ENCODE results near the gene ROBO1. TPM values are rescaled to one million over a fixed set of nuclear protein-coding genes. Genes with fewer than 3 reads are reported as not detected.

ROBO1 gene
- total RNA-seq, 2 experiments from 2014 or later = 1.3 to 2.1 TPM

- no peak overlapping the region for H3K4me3 Mint-ChIP-seq
- no peaks in the 10 kb centered on the region for H3K9me3 Mint-ChIP-seq (ENCODE audit: low read depth)
- no peak overlapping the region for H3K27ac Mint-ChIP-seq
- DNase-seq = no peak
- no peaks in the 10 kb centered on the region for H3K36me3 Mint-ChIP-seq (ENCODE audit: low read depth)
- ChIA-PET POLR2A (no interaction called here), CTCF (no interaction called here)
- no peak for ATAC-seq
- intact Hi-C loops (cut with DNase I, micrococcal nuclease) = loop anchor here in 1 of 2 experiments (10.0 kb wide), 1 partner anchor 406 kb away; no protein-coding TSS in a partner anchor
- no peaks in the 10 kb centered on the region for H3K27me3 Mint-ChIP-seq
- no peaks in the 10 kb centered on the region for H3K4me1 Mint-ChIP-seq
Measured at GRCh38 chr3:79491029-79491641, 276.7 kb downstream of the ROBO1 start.

- POLR2A ChIA-PET = no interaction called here
Measured at GRCh38 chr3:79490165-79491028, 277.4 kb downstream of the ROBO1 start.

GRCh38 chr3:79488407-79488806 is 279.4 kb downstream of the ROBO1 start:
- Mint-ChIP-seq H3K9me3 (ENCODE audit: low read depth) (peaks cover 2% of the 10 kb centered on the region), H3K27ac (no peak overlapping the region), H3K27me3 (no peaks in the 10 kb centered on the region), H3K36me3 (ENCODE audit: low read depth) (no peaks in the 10 kb centered on the region), H3K4me3 (no peak overlapping the region), H3K4me1 (no peaks in the 10 kb centered on the region)
- intact Hi-C loops (cut with DNase I, micrococcal nuclease) = no loop called here
- ATAC-seq (no peak), DNase-seq (no peak)
- ChIA-PET CTCF (no interaction called here), POLR2A (no interaction called here)

More at GRCh38 chr3:79490165-79491028, 277.4 kb downstream of the ROBO1 start:
- Mint-ChIP-seq H3K36me3 (ENCODE audit: low read depth) (no peaks in the 10 kb centered on the region), H3K27me3 (no peaks in the 10 kb centered on the region), H3K4me3 (no peak overlapping the region), H3K9me3 (ENCODE audit: low read depth) (no peaks in the 10 kb centered on the region), H3K27ac (no peak overlapping the region), H3K4me1 (no peaks in the 10 kb centered on the region)
- no peak for ATAC-seq
- CTCF ChIA-PET = no interaction called here
- no peak for DNase-seq
- intact Hi-C loops (cut with DNase I, micrococcal nuclease) = loop anchor here in 1 of 2 experiments (10.0 kb wide), 1 partner anchor 406 kb away; no protein-coding TSS in a partner anchor

GRCh38 chr3:79480746-79481145 is 287.1 kb downstream of the ROBO1 start:
- DNase-seq = no peak
- Mint-ChIP-seq H3K27ac (no peak overlapping the region), H3K36me3 (ENCODE audit: low read depth) (no peaks in the 10 kb centered on the region), H3K27me3 (no peaks in the 10 kb centered on the region), H3K9me3 (ENCODE audit: low read depth) (peaks cover 8% of the 10 kb centered on the region), H3K4me1 (no peaks in the 10 kb centered on the region), H3K4me3 (no peak overlapping the region)
- POLR2A ChIA-PET = no interaction called here
- no peak for ATAC-seq
- intact Hi-C loops (cut with DNase I, micrococcal nuclease) = no loop called here
- CTCF ChIA-PET = no interaction called here

GRCh38 chr3:79478620-79479019 is 289.2 kb downstream of the ROBO1 start:
- ChIA-PET POLR2A (no interaction called here), CTCF (no interaction called here)
- DNase-seq = no peak
- Mint-ChIP-seq H3K36me3 (ENCODE audit: low read depth) (no peaks in the 10 kb centered on the region), H3K4me3 (no peak overlapping the region), H3K27ac (no peak overlapping the region), H3K9me3 (ENCODE audit: low read depth) (peaks cover 6% of the 10 kb centered on the region), H3K4me1 (no peaks in the 10 kb centered on the region), H3K27me3 (no peaks in the 10 kb centered on the region)
- no peak for ATAC-seq
- intact Hi-C loops (cut with DNase I, micrococcal nuclease) = no loop called here

GRCh38 chr3:79477242-79477641 is 290.6 kb downstream of the ROBO1 start:
- Mint-ChIP-seq H3K4me3 (no peak overlapping the region), H3K9me3 (ENCODE audit: low read depth) (peaks cover 6% of the 10 kb centered on the region), H3K27me3 (no peaks in the 10 kb centered on the region), H3K4me1 (no peaks in the 10 kb centered on the region), H3K27ac (no peak overlapping the region), H3K36me3 (ENCODE audit: low read depth) (no peaks in the 10 kb centered on the region)
- ATAC-seq (no peak), DNase-seq (no peak)
- POLR2A ChIA-PET = no interaction called here
- CTCF ChIA-PET = no interaction called here
- intact Hi-C loops (cut with DNase I, micrococcal nuclease) = no loop called here

- ATAC-seq (no peak), DNase-seq (no peak)
- ChIA-PET CTCF (no interaction called here), POLR2A (no interaction called here)
- Mint-ChIP-seq H3K4me3 (no peak overlapping the region), H3K27ac (no peak overlapping the region), H3K27me3 (no peaks in the 10 kb centered on the region), H3K4me1 (no peaks in the 10 kb centered on the region), H3K36me3 (ENCODE audit: low read depth) (no peaks in the 10 kb centered on the region), H3K9me3 (ENCODE audit: low read depth) (peaks cover 6% of the 10 kb centered on the region)
- intact Hi-C loops (cut with DNase I, micrococcal nuclease) = no loop called here
Measured at GRCh38 chr3:79473993-79474392, 293.8 kb downstream of the ROBO1 start.

GRCh38 chr3:79467721-79468120 is 300.1 kb downstream of the ROBO1 start:
- Mint-ChIP-seq H3K27ac (no peak overlapping the region), H3K9me3 (ENCODE audit: low read depth) (peaks cover 10% of the 10 kb centered on the region), H3K4me1 (no peaks in the 10 kb centered on the region), H3K27me3 (no peaks in the 10 kb centered on the region), H3K36me3 (ENCODE audit: low read depth) (no peaks in the 10 kb centered on the region), H3K4me3 (no peak overlapping the region)
- POLR2A ChIA-PET = no interaction called here
- DNase-seq (no peak), ATAC-seq (no peak)
- intact Hi-C loops (cut with DNase I, micrococcal nuclease) = no loop called here
- CTCF ChIA-PET = no interaction called here

- ChIA-PET POLR2A (no interaction called here), CTCF (interaction anchor here (0.6 kb wide), 1 partner anchor 271 kb away, joined by 3 read pairs; no protein-coding TSS in a partner anchor)
- no peaks in the 10 kb centered on the region for H3K4me1 Mint-ChIP-seq
- H3K36me3 Mint-ChIP-seq (ENCODE audit: low read depth) = no peaks in the 10 kb centered on the region
- H3K27me3 Mint-ChIP-seq = no peaks in the 10 kb centered on the region
- no peak overlapping the region for H3K27ac Mint-ChIP-seq
- H3K4me3 Mint-ChIP-seq = no peak overlapping the region
- intact Hi-C loops (cut with DNase I, micrococcal nuclease) = no loop called here
- DNase-seq (no peak), ATAC-seq (no peak)
- peaks cover 6% of the 10 kb centered on the region for H3K9me3 Mint-ChIP-seq (ENCODE audit: low read depth)
Measured at GRCh38 chr3:79461129-79461792, 306.5 kb downstream of the ROBO1 start.

- ChIA-PET POLR2A (no interaction called here), CTCF (no interaction called here)
- no peak for DNase-seq
- no peak for ATAC-seq
- Mint-ChIP-seq H3K27me3 (no peaks in the 10 kb centered on the region), H3K36me3 (ENCODE audit: low read depth) (no peaks in the 10 kb centered on the region), H3K4me3 (no peak overlapping the region), H3K4me1 (no peaks in the 10 kb centered on the region), H3K9me3 (ENCODE audit: low read depth) (peaks cover 6% of the 10 kb centered on the region), H3K27ac (no peak overlapping the region)
- intact Hi-C loops (cut with DNase I, micrococcal nuclease) = no loop called here
Measured at GRCh38 chr3:79453600-79453999, 314.2 kb downstream of the ROBO1 start.

GRCh38 chr3:79436387-79436786 is 331.4 kb downstream of the ROBO1 start:
- CTCF ChIA-PET = no interaction called here

GRCh38 chr3:79427081-79427480 is 340.7 kb downstream of the ROBO1 start:
- ChIA-PET CTCF (no interaction called here), POLR2A (no interaction called here)
- Mint-ChIP-seq H3K4me1 (no peaks in the 10 kb centered on the region), H3K9me3 (ENCODE audit: low read depth) (peaks cover 2% of the 10 kb centered on the region), H3K36me3 (ENCODE audit: low read depth) (no peaks in the 10 kb centered on the region), H3K4me3 (no peak overlapping the region), H3K27ac (no peak overlapping the region), H3K27me3 (no peaks in the 10 kb centered on the region)
- intact Hi-C loops (cut with DNase I, micrococcal nuclease) = no loop called here
- DNase-seq (no peak), ATAC-seq (no peak)

More at GRCh38 chr3:79436387-79436786, 331.4 kb downstream of the ROBO1 start:
- no peak overlapping the region for H3K27ac Mint-ChIP-seq
- no peak overlapping the region for H3K4me3 Mint-ChIP-seq
- intact Hi-C loops (cut with DNase I, micrococcal nuclease) = no loop called here
- no peaks in the 10 kb centered on the region for H3K4me1 Mint-ChIP-seq
- H3K27me3 Mint-ChIP-seq = no peaks in the 10 kb centered on the region
- H3K36me3 Mint-ChIP-seq (ENCODE audit: low read depth) = no peaks in the 10 kb centered on the region
- DNase-seq = no peak
- no peaks in the 10 kb centered on the region for H3K9me3 Mint-ChIP-seq (ENCODE audit: low read depth)
- POLR2A ChIA-PET = no interaction called here
- no peak for ATAC-seq

Measured in activated CD4-positive, alpha-beta T cell treated with anti-CD3 and anti-CD28 coated beads for 36 hours (primary cell).